ENCODE measurements around the gene CST8.

- TF ChIP-seq, protein P1, sequence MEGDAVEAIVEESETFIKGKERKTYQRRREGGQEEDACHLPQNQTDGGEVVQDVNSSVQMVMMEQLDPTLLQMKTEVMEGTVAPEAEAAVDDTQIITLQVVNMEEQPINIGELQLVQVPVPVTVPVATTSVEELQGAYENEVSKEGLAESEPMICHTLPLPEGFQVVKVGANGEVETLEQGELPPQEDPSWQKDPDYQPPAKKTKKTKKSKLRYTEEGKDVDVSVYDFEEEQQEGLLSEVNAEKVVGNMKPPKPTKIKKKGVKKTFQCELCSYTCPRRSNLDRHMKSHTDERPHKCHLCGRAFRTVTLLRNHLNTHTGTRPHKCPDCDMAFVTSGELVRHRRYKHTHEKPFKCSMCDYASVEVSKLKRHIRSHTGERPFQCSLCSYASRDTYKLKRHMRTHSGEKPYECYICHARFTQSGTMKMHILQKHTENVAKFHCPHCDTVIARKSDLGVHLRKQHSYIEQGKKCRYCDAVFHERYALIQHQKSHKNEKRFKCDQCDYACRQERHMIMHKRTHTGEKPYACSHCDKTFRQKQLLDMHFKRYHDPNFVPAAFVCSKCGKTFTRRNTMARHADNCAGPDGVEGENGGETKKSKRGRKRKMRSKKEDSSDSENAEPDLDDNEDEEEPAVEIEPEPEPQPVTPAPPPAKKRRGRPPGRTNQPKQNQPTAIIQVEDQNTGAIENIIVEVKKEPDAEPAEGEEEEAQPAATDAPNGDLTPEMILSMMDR (IDR thresholded peaks at IDR 0.05), result no peak
- no peak for TF ChIP-seq POLR2A (IDR thresholded peaks at IDR 0.05)
Measured at GRCh38 chr20:23528867-23529431, 38.0 kb downstream of the CST8 start.
